ENCODE results near the gene SLC43A1.
A peak's percentile ranks its signal among the peaks of the same experiment; 100 is the strongest.

SLC43A1 gene

DNA sequence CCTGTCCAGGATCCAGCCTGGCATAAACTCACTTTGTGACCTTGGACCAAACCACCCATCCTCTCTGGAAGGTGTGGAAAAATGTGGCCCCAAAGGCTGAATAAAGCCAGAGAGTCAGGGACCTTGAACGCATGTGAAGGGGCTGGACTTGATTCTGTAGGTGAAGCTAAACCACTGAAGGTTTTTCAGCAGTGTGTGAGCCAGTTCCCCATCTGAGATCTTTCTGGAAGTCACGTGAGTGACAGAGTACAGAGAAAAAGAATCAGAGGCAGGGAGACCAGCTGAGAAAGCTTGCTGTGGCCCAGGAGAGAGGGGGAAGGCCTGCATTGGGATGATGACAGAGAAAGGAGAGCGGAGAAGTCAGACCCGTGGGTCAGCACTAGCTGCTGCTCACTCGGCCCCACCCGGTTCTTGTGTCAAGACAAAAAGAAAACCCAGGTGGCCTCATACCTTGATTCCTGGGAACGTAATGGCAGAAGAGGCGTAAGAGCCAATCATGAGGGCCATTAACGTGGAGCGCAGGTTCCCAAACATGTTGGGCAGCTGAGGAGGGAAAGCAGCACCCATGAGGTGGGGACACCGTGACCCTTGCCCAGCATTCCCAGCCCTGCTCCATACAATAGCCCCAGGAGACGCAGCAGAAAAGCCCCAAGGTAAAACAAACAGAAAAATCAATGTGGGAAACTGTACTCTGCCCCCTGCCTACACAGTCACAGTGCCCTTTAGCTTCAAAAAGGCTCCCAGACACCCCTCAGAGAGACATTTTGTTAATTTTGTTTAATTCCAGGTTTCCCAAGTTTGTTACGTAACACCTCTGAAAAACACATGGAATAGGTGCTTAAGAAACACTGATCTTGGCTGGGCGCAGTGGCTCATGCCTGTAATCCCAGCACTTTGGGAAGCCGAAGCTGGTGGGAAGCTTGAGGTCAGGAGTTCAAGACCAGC is 17.9 kb downstream of the SLC43A1 start:
- DNase-seq: no peak

DNA sequence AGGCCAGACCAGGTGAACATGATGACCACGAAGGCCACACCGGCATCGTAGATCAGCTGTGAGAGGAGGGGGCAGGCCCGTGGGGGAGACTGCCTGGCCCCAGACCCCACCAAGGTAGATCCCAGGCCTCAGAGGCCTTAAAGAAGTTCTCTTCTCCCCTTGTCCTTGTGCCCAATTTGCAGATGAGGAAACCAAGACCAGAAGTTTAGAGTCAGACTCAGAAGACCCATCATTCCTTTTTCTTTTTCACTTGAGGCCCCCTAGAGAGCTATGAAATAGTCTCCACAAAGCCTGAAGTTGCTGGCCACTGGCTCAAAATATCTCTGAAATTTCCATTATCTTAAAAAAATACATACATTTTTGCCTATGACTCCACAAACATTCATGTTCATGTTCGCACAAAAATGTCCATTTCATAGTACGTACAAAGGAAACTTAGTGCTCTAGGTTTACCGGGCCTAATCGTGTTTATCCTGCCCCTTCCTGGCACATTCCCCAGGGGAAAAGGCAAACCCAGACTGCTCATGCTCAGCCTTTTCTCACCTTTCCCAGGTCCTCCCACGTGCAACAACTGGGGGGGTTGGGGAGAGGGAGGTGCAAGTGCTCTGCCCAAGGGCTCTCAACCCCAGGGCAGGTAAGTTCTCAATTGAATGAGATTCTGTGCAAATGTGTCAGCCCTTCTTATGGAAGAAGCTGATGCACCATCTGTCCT is 19.2 kb downstream of the SLC43A1 start:
- no peak for DNase-seq

DNA sequence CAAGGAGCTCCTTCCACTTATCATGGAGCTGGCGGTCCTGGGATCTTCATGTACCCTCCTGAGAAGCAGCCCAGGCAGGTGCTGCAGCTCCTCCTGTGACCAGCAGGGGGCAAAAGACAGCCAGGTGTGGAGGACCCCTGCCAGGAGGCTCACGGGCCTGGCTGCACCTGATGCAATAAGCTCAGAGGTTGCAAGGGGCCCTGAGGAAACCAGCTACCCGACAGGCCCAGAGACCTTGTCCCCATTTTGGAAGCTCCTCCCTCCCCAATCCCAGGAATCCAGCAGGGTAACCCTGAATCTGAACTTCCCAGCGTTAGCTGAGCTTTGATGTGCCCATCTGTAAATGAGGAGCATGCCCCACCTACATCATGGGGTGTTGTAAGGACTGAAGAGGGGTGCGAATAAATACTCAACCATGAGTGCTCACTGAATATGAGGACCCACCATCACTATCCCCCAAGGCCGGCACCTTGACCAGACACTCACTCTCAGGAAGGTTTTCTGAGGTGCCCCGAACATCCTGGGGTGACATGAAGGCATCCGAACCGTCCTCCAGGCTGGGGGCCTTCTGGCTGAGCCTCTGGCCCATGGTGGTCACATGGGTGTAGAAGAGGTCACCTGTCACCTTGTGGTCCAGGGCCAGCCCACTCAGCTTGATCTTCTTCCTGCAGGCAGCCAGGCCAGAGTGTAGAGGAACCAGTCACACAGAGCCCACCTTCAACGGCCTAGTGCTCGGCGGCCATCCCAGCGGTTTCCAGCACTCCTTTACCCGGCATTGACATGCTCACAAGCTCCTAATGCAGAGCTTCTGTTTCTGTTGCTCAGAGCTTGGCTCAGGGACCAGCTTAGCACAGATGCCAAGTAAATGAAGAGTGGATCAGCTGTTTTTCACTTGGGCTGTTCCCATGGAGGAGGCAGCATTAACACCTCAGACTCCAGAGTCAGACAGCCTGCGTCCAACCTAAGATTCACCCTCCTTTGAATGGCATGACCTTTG is 21.7 kb downstream of the SLC43A1 start:
- DNase-seq: peak; percentile 77

DNA sequence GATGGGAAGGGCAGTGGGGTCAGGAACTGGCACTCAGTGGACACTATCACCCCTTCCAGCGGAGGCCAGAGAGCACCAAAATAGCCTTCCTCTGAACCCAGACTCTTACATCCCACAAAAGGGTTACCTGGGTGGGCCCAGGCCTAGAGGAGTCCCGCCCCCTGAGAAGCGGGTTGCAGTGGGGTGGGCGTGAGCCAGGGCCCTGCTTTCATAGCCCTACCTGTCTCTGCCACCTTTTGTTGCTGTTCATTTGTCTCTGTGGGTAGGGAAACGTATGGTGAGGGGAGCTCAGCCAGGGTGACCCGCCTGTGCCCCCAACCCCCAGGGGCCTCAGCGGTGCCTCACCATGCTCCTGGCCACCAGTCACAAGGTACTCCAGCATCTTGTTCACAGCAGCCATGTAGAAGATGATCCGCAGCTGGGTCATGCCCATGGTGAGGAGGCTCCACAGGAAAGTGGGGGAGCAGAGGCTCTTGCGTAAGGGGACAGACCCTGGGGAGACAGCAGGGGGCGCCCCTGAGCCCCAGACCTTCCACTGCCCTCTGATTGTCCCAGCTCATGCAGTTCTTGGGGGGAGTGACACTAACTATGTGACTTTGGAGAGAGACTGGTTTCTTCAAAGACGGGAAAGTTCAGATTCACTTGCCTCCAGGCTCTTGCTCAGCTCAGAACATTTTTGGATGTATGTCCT is 24.0 kb downstream of the SLC43A1 start:
- peak; percentile 54 for DNase-seq

DNA sequence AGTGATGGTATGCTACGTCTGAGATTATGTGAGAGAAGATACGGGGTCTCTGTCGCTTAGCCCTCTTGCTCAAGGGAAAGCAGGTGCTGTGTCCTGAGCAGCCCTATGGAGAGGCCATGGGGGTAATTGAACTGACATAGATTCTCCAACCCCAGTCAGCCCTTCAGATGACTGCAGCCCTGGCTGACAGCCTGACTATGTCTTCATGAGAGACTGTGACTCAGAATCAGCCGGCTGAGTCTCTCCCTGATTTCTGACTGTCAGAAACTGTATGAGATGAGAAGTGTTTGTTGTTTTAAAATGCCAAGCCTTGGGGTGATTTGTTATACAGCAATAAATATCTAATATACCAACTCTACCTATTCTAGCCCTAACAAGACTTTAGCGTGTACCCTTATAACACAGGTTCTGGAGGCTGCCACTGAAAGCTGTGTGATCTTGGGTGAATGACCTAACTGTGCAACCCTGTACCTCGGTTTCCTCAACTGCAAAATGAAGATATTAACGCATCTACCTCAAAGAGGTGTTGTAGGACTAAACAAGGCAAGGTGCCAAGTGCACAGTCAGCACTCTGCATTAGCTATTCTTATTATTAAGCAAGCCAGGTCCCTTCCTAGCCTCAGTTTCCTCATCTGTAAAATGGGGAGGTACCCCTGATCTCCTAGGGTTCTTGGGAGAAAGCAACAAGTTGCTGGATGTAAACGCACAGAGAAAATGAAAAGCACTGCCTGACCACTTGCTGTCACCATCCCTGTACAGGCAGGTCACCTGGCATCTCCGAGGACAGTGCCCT is 24.9 kb downstream of the SLC43A1 start:
- no peak for DNase-seq

DNA sequence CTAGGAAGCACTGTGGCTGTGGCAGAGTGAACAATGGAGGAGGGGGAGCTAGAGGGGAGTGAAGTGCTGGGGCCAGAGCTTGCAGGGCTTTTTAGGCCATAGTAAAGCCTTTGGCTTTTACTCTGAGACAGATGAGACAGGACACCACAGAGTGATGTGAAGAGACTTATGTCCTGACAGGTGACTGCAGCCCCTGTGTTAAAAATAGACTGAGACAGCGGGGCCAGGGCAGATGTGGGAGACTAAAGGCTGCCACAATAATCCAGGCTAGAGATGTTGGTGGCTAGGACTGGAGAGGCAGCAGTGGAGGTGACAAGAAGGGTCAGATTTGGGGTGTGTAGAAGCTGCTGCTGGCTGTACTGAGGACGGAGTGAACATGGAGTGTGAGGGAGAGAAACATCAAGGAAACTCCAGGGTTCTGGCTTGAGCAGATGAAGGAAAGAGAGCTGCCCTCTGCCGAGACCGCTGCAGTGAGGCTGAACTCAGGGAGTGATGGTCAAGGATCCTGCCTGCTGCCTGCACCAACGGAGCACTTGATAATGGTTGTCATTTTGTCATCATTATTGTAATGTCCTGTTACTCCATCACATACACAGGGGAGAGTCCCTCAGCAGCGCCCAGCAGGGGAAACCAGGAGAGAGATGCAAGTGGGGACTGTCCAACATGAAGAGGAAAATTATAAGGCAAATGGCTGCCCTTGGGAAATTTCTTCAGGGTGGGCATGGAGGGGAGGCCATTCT is 27.4 kb downstream of the SLC43A1 start:
- DNase-seq: no peak

DNA sequence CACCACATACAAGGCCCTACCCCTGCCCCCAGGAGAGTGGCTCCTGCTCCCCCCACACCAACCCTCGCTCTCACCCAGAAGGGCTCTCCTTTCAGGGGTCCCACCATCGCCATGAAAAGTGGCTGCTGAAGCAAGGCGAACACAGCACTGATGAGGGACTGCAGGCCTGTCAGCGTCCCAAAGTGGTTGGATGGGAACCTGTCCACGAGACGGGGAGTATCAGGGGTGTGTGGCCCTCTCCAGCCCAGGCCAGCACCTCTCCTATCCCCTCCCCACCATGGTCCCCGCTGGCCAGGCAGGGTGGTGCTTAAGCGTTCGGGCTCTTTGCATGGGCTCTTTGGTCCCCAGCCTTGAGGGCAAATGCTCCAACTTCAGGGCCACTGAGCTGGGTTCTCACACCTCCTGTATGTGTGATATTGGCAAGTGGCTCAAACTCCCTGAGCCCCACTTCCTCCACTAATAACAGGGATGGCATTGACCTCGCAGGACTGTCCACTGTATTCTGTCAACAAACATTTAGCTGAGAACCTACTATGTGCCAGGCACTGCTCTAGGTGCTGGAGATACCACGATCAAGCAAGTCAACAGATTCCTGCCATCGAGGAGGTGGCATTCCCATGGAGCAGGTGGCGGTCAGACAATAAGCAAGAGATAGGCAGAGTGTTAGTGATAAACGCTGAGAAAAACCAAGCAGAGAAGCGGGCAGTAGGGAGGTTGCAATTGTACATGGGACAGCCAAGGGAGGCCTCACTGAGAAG is 28.3 kb downstream of the SLC43A1 start:
- DNase-seq: no peak

DNA sequence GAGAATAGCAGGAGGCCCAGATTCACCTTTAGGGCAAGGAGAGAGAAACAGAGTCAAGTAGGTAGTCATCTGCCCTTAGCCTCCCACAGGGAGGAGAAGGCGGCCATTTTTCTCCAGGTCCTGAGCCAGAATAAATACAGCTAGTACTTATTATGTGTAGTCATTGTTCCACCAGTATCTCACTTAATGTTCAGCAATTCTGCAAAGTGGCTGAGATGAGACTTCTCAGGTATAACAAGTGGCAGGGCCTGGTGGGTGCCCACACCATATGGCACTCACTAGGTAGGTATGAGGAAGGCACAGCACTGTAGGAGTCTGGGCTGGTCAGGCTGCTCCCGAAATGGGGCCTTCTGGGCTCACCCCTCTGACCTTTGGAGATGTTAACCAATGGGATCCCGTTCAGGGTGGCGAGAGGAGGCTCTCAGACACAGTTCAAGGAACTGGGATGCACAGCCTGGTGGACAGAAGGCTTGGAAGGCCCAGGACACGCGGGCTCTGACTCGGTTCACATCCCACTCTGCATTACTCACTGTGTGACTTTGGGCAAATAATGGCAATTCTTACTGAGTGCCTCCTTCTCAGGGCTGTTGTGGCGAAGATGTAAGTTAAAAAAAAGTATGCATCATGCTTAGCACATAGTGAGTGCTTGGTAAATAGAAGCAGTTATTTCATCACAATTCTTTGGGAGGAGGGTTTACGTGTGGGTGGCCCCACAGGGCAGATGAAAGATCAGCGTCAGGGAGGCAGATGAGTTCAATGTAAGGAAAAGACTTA is 30.1 kb downstream of the SLC43A1 start:
- no peak for DNase-seq

DNA sequence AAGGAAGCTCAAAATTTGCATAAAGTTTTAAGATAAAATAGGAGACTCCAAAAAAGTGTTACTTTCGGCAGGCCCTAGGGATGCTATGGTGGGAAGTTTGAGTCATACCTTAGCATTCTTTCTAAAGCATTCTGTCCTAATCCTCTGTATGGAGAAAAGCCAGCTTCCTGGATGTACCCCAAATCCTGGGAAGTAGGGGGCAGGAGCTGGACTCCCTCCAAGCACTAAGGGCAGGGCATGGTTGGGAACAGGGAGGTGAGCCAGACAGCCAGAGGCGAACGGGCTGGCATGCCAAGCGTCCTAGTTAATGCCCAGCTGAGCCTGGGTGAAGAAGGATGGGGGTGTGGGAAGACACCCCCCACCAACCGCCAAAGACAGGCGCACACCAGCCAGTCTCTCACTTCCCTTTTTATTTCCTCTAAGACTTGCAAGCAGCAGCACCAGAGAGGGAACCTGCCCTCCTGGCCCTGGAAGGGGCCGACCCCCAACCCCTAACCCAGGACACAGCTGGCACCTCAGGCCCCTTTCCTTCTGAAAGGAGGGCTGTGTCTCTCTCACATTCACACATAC is 31.3 kb downstream of the SLC43A1 start:
- DNase-seq: no peak

DNA sequence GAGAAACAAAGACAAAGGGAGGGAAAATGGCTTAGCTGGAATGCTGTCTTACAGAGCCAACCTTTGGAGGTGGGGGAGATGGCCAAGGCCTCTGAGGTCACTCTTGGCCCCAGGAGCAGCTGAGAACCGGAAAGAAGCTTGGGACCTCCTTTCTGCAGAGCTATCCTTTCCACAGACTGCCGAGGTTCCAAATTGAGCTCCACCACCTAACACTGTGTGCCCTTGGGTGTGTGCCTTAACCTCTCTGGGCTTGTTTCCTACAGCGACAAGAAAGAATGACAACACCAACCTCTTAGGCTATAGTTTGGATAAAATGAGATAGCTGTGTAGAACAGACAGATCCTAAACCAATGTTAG is 32.0 kb downstream of the SLC43A1 start:
- DNase-seq: no peak

DNA sequence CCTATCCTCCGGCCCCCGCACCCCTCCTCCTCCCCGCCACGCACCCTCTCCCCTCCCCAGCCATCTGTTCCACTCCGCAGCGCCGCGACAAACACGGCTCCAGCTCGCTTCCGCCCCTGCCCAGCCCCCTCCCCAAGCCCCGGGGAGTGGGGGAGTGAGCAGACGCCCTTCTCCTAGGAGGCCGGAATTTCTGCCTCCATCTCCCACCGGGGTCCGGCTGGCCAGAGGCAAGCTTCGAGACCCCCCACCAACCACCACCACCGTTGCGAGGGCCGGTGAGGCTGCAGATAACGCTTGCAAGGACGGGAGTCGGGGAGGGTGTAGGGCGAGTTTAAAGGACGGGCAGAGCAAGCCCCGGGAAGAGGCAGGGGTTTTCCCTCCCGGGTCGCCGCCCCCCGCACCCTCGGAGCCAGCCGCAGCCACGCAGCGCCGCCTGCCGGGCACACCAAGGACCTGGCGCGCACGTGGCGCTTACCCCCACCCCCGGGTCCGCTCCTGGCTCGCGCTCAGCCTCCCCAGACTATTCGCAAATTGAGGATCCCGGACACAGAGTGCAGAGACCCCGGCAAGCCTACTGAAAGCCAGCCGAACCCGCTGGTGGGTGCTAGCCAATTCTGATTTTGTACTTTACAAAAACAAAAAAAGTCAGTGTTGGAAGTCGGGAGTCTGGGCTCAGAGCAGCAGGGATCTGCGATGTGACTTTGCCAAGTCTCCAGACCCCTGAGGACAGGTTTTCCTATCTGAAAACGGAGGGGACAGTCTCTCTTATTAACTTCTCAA is 32.5 kb downstream of the SLC43A1 start:
- peak; percentile 58 for DNase-seq

DNA sequence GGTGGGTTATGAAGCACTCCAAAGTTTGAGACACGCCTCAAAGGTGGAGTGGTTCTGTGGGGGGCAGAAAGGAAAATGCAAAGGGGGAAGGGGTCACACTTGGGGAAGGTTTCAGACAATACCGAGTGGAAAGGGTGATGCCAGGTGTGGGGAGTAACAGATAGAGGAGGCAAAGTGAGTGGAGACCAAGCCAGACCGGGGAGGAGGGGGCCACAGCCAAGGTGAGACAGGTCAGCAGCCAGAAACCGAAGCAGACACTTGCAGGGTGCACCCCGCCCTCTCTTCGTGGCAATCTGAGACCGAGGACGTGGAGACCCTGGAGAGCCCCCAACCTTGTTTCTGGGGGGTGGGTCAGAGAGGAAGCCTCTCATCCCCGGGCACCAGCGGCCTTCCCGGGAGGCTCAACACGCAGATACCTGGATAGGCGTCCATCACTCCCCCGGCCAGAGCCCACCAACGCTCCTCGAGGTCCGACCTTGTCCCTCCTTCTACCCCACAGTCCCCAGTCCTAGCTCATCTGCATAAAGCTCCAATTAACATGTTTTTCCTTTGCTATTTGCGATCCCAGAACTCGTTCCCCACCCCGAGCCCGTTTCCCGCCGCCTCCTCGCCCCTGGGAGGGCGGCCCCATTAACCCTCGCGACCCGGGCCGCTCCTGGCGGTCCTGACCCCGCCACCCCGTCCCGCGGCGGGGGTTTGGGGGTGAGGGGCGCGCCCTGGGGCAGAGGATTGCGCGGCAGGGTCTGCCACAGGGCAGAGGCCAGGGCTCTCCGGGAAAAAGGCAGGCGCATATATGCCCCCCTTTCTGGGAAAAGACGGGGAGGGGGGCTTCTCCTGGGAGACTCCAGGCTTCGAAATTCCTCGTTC is 33.4 kb downstream of the SLC43A1 start:
- DNase-seq: no peak

DNA sequence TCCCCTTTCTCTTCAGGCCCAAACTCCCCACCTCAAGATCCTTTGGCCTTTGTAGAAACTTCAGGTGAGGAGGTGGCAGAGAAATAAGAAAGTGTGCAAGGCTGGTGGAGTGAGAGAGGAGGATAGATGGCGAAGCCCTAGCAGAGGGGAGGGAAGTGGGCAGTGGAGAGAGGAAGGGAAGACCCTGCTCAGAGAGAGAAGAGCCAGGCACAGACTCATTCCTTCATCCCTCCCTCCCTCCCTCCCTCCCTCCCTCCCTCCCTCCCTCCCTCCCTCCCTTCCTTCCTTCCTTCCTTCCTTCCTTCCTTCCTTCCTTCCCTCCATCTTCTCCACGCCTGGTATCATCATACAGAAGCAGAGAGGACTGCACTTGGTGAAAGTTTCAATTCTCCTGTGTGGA is 34.2 kb downstream of the SLC43A1 start:
- no peak for DNase-seq

DNA sequence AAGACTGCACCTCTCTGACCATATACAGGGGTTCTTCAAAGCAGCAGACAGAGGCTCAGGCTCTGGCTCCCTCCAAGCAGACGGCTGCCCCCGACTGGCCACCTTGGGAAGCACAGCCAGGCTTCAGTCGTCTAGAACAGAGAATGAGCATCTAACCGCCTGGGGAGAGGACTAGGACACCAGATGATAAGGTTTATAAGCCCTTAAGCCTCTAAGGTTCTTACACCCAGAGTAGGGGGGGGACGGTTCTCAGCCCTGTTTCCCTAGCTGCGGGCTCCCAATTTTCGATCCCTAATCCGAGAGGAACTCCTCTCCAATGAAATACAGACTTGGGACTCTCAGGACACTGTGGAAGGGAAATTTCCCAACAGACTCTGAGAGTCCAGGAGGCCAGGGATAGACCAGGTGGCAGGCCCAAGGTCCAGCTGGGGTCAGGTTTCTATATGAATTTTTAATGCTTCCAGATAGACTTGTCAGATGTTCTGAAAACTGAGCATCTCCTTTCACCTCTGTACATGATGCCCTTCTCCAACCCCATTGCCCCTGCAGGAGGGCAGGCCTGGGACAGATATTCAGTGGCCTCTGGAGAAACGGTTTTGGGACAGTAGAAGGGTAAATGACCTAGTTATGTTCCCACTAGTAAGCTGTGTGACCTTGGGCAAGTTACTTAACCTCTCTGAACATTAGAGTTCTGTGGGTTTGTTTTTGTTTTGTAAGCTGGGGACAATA is 34.9 kb downstream of the SLC43A1 start:
- peak; percentile 66 for DNase-seq

DNA sequence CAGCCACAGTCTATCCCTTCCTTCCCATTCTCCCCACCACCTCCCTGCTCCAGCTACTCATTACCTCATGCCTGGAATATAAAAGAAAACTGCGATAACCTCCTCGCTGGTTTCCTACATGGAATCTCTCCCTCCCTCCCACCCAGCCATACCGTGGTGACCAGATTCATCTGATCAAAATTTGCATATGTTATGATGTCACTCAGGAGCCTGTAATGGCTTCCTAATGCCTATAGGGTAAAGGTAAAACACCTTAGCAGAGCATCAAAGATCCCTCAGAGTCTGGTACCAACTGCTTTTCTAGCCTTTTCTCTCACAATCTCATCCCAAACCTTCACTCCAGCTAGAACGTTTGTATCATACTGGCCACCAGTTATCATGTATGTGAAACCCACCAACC is 35.6 kb downstream of the SLC43A1 start:
- no peak for DNase-seq

DNA sequence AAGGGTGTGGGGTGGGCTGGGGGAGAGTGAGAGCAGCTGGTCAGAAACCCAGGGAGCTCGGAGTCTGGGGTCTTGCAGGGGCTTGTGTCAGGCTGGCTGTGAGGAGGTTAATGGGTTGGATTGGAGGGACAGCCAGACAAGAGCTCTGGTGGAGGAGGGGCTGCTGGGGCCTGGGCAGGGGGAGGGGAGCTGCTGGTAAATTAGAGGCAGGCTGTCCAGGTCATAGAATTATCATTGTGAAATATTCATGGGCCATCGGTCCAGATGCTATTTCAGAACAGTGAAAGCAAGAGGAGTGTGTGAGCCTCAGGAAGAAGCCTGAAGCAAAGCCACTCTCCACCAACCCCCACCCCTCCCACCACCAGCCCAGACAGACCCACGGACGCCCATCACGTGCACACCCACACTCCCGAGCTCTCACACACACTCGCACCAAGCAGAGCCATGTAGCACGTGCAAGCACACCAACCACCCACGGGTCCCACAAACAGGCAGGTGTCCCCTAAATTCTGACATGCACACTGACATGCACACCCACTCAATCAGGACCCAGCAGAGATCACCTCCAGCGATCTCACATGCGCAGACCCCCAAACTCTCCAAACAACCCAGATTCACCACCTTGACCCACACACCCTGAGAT is 36.4 kb downstream of the SLC43A1 start:
- no peak for DNase-seq

All from CD4-positive, alpha-beta T cell treated with Interleukin-10 for 1 hour (primary cell).